GM18511 (cell line): Measurements from ENCODE around the gene CYP2C18.
"Not testable (repeated sequence)": the region's sequence is repeated elsewhere in the genome, so short reads cannot be mapped to it uniquely, and the experiment has no call there.

Experiments
- ATAC-seq: cut with Tn5 transposase; IDR thresholded peaks from one replicate; pipeline ENCODE4 v1.9.1; 2021; ENCODE audit warnings: mild to moderate bottlenecking, moderate library complexity; ENCODE audit not compliant: unreplicated experiment

Gene CYP2C18

DNA sequence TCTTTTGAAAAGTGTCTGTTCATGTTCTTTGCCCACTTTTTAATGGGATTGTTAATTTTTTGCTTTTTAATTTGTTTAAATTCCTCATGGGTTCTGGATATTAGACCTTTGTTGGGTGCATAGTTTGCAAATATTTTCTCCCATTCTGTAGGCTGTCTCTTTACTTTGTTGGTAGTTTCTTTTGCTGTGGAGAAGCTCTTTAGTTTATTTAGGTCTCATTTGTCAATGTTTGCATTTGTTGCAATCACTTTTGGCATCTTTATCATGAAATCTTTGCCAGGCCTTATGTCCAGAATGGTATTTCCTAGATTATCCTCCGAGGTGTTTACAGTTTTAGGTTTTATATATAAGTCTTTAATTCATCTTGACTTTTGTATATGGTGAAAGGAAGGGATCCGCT lies 55.1 kb downstream of the CYP2C18 start:
- no peak for ATAC-seq

DNA sequence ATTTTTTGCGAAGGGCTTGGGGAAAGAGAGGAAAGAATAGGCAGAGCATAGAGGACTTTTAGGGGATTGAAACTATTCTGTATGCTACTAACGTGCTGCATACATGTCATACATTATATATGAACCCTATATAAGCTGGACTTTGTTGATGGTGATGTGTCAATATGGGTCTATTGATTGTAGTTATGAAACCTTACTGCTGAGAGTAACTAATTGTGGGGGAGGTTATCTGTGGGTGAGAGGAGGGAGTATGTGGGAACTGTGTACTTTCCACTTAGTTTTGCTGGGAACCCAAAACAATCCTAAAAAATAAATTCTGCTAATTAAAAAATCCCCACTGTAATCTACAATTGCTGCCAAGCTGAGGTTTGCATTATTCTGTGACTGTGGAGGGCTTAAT lies 63.6 kb downstream of the CYP2C18 start:
- no peak for ATAC-seq

DNA sequence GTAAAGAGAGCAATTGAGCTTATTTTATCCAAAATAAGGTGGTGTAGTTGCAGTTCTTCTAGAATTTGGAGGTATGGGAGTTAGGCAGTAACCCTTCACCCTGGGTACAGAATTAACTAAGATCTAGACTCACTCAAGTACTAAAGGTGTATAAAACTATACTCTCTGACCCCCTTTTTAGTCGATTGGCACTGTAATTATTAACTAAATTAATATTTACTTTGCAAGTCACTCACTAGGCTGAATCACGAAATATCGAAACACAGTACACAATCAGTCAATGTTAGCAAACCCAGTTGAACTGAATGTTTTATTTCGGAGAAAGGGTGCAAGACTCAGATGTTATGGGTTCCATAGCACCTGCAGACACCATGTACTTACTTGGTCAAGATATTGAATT lies 64.3 kb downstream of the CYP2C18 start:
- no peak for ATAC-seq

DNA sequence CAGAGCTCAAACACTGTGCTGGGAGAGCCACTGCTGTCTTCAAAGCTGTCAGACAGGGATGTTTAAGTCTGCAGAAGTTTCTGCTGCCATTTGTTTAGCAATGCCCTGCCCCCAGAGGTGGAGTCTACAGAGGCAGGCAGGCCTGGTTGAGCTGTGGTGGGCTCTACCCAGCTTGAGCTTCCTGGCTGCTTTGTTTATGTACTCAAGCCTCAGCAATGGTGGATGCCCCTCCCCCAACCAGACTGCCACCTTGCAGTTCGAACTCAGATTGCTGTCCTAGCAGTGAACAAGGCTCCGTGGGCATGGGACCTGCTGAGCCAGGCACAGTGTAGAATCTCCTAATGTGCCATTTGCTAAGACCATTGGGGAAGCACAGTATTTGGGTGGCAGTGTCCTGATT lies 74.4 kb downstream of the CYP2C18 start:
- no peak for ATAC-seq

DNA sequence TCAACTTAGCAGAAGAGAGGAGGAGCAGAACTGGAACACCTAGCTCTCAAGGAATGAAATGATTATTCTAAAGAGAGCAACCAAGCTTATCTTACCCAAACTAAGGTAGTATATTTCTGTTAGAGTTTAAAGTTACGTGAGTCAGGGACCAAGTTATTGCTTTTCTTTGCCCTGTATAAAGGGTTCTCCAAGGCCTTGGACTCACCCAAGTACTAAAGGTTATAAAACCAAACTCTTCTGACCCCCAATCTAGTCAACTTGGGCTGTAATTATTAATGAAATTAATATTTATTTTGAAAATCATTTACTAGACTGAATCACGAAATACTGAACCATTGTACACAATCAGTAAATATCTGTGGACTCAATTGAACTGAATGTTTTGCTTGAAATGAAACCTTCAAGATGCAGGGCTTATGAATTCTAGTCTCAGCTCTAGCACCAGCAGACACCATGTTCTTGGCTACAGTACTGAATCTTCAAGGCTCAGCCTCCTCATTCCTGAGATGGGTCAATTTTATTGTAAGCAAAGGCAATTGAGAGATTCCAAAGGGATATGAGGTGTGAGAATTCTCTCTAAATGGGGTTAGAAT lies 77.2 kb downstream of the CYP2C18 start:
- no peak for ATAC-seq

DNA sequence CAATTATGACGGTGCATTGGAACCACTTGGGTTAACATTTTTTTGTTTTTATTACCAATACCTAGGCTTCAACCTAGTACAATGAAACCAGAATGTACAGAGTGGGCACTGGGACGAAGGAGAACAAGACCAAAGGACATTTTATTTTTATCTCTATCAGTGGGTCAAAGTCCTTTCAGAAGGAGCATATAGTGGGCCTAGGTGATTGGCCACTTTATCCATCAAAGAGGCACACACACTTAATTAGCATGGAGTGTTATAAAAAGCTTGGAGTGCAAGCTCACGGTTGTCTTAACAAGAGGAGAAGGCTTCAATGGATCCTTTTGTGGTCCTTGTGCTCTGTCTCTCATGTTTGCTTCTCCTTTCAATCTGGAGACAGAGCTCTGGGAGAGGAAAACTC lies 78.9 kb downstream of the CYP2C18 start, which contains the start of gene CYP2C19:
CYP2C19 (plus strand) TSS at position 289 of the 400 bp plus-strand sequence; CDS start at position 314, 25 bp downstream.
- ATAC-seq = no peak

DNA sequence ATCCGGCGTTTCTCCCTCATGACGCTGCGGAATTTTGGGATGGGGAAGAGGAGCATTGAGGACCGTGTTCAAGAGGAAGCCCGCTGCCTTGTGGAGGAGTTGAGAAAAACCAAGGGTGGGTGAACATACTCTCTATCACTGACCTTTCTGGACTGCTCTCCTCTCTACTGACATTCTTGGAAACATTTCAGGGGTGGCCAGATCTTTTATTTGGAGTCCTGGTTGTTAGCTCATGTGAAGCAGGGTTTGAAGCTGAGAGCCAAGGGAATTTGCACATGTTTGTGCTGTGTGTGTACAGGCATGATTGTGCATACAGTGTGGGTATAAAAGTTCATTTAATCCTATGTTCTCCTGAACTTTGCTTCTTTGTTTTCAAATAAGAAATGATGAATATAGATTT lies 91.9 kb downstream of the CYP2C18 start:
- ATAC-seq = not testable (repeated sequence)

DNA sequence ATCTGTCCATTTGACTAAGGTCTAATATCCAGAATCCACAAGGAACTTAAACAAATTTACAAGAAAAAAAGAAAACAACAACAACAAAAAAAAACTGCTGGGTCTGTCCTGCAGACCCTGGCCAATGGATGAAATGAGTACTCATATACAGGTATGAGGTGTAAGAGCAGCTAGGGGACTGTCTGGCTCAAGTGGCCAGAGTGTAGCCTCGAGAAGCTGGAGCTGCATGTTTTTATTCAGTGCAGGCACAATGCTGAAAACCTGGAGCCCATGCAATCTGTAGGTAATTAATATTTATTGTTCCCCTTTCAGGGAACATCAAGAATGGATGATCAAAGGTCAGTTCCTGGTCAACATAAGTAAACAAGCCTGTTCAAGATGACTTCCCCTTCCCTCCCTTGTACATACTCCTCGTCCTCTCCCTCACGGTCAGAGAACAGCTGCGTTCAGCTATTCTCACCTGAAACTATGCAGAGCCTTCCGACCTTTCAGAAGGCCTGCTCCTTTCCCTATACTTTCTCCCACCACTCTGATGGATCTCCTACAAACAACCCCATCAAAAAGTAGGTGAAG lies 94.4 kb downstream of the CYP2C18 start:
- no peak for ATAC-seq

DNA sequence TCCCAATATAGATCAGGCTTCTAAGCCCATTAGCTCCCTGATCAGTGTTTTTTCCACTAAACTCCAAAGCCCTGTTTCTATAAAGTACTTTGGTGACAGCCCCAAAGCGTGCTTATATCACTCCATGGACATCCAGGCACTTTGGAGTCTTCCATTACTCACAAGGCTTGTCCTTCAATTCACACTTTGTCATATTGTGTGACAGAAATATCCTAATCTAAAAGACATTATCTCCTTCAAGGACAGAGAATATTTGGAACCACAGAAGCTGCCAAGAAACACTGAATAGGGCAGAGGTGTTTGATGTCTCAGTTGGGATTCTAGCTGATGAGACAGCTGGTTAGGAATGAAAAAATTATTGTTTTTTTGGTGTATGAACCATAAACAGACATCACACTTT lies 97.3 kb downstream of the CYP2C18 start:
- ATAC-seq = no peak

DNA sequence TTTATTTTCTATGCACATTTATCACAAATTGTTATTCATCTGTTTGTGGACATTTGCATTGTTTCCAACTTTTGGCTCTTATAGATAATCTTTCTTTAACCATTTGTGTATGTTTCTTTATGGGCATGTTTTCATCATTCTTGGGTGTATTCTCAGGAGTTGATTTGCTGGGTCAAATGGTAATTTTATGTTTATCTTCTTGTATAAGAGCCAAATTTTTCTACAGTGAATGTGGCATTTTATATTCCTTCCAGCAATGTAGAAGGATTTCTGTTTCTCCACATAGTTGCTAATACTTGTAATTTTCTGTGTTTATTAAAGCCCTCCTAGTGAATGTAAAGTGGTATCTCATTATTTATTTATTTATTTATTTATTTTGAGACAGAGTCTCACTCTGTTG lies 100.7 kb downstream of the CYP2C18 start:
- ATAC-seq = no peak

DNA sequence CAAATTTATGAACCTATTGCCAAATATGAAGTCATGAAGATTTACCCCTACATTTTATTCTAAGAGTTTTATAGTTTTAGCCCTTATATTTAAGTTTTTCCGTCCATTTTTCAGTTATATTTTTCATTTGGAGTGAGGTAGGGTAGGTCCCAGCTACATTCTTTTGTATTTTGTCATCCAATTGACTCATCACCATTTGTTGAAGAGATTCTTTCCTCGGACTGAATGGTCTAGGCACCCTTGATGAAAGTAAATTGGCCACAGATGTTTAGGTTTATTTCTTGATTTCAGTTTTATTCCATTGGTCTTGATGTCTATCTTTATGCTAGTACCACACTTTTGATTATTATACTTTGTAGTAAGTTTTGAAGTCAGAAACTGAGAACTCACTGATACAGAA lies 101.7 kb downstream of the CYP2C18 start:
- ATAC-seq = no peak
